Measurements from ENCODE around the gene DOCK3.

DOCK3 gene

DNA sequence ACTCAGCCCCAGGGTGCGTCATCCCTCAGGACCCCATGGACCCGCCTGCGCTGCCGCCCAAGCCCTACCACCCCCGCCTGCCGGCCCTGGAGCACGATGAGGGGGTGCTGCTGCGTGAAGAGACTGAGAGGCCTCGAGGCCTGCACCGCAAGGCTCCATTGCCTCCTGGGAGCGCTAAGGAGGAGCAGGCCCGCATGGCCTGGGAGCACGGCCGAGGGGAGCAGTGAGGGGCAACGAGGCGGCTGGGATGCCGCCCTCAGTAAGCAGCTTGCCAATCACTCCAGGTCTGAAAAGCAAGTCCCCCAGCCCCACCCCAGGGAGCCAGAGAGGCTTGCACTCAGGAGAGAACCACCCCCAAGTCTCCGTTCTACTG, 706.6 kb downstream of the DOCK3 start:
- no peak overlapping the region for H3K4me3 ChIP-seq (ENCODE audit: control insufficient read depth, low read depth, low read length)
- DNase-seq (ENCODE audit: low read depth): no peak
- TF ChIP-seq, protein P1, sequence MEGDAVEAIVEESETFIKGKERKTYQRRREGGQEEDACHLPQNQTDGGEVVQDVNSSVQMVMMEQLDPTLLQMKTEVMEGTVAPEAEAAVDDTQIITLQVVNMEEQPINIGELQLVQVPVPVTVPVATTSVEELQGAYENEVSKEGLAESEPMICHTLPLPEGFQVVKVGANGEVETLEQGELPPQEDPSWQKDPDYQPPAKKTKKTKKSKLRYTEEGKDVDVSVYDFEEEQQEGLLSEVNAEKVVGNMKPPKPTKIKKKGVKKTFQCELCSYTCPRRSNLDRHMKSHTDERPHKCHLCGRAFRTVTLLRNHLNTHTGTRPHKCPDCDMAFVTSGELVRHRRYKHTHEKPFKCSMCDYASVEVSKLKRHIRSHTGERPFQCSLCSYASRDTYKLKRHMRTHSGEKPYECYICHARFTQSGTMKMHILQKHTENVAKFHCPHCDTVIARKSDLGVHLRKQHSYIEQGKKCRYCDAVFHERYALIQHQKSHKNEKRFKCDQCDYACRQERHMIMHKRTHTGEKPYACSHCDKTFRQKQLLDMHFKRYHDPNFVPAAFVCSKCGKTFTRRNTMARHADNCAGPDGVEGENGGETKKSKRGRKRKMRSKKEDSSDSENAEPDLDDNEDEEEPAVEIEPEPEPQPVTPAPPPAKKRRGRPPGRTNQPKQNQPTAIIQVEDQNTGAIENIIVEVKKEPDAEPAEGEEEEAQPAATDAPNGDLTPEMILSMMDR (IDR thresholded peaks at IDR 0.05; ENCODE audit: control insufficient read depth, insufficient read depth, low read depth, low read length, missing control alignments): no peak

DNA sequence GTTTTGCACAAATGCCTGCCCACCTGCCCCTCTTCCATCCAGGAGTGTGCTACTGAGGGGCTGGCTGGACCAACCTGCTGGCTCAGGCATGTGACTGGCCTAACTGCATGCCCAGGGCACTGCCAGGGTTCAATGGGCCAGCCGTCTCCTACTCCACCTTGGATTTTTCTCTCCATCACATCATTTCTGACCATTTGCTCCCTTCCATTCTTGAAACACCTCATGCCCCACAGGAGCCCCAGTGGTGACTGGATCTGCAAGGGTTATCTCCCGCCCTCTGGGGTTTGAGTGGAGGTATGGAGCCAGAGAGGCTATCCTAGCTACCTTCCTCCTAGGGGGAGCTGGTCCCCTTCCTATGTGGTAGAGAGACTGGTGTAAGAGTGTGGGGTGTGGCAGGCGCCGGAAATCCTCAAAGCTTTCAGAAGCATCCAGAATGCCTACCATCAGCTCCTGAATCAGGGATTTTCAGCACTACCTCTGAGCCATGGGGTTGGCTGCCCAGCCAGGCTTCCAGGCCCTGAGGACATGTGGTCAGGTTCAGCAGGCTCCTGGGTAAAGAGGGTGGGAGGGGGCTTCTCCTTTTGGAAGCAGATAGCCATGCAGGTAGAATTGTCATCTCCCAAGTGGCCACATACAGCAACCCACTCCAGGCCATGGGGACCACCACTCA, 707.5 kb downstream of the DOCK3 start:
- H3K4me3 ChIP-seq (ENCODE audit: control insufficient read depth, low read depth, low read length): no peak overlapping the region
- TF ChIP-seq, protein P1 (IDR thresholded peaks at IDR 0.05; ENCODE audit: control insufficient read depth, insufficient read depth, low read depth, low read length, missing control alignments): no peak
- no peak for DNase-seq (ENCODE audit: low read depth)

DNA sequence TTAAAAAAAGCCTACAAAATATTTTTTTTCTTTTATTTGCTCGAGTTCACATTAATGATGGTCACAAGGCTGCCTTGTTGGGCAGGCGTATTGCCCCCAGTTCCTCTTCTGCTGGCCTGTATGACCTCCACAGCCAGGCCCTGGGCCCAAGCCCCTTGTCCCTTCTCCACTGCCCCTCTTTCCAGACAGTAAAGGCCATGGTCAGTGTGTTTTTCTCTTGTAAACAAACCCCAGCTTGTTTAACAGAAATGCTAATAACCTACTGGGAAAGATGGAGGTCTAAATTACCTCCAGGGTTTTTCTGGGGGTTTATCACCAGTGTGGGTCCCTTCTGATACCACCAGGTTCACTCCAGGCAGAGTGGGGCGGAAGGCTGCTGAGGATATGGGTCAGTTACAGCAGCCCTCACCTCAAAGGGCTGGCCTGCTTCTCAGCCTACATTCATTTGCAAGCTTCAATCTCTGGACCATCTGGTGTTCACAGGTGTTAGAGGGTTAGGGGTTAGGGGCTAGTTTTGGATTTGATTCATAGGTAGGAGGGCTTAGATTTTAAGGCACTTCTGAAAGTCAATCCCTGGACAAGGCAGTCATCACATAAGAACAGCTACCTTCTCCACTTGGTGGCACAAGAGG, 708.3 kb downstream of the DOCK3 start:
- no peak for DNase-seq (ENCODE audit: low read depth)
- TF ChIP-seq, protein P1 (IDR thresholded peaks at IDR 0.05; ENCODE audit: control insufficient read depth, insufficient read depth, low read depth, low read length, missing control alignments): no peak
- H3K4me3 ChIP-seq (ENCODE audit: control insufficient read depth, low read depth, low read length): no peak overlapping the region

DNA sequence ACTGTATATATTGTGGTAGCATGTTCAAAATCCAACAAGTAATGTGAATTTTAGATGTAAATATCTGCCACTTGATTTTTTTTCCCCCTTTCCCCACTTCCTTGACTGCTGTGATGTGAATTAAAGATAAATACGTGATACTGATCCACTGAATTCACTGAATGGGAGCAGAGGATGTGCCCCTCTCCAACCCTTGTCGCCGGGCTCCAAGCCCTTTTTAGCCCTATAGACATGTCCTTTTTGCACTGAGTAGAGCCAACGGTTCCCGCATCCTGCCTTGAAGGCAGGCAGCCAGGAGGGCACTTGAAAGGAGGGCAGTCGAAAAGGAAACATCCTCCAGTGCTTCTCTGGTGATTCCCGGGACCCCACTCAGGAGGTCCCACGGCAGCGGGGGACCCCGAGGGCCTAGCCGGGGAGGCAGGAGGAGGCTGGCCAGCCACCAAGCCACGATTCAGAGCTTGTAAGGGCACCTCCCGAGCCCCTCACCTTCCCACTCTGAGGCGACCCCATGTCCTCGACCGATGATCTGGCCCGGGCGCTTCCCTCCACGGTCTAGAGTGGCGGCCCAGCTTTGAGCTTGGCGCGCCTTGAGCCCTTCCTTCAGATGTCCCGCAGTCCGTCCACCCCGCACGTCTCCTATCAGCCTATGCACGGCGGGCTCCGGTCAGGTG, 709.5 kb downstream of the DOCK3 start:
- DNase-seq (ENCODE audit: low read depth): no peak
- TF ChIP-seq, protein P1 (IDR thresholded peaks at IDR 0.05; ENCODE audit: control insufficient read depth, insufficient read depth, low read depth, low read length, missing control alignments): no peak
- H3K4me3 ChIP-seq (ENCODE audit: control insufficient read depth, low read depth, low read length): peak overlapping the region; percentile 92

DNA sequence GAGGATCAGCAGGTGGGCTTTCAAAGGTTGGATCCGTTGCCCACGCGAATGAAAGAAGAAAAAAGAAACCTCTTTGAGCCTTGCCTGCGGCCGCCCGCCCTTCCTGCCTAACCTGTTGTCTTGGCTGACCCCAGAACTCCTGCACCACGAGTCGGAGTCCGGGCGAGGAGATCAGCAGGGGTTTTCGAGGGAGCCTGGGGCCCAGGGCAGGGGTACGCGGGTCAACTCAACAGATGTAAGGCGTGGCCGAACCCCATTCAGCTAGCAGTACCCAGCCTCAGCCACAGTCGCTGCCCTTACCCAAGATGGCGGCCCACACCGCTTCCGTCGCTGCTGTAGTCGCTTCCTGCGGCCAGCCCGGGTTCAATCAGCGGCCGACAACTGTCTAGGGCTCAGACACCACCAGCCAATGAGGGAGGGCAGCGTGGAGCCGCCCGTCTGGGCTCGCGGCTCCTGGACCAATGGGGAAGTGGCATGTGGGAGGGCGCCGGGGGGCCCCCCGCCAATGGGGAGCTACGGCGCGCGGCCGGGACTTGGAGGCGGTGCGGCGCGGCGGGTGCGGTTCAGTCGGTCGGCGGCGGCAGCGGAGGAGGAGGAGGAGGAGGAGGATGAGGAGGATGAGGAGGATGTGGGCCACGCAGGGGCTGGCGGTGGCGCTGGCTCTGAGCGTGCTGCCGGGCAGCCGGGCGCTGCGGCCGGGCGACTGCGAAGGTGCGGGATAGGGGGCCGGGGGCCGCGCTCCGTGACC, 710.2 kb downstream of the DOCK3 start, which contains the start of gene MANF:
Gene MANF (plus strand): TSS at position 566 of the 748 bp plus-strand sequence. CDS start 52 bp downstream, at position 618.
- TF ChIP-seq, protein P1 (IDR thresholded peaks at IDR 0.05; ENCODE audit: control insufficient read depth, insufficient read depth, low read depth, low read length, missing control alignments): no peak
- peak; percentile 88 for DNase-seq (ENCODE audit: low read depth)
- H3K4me3 ChIP-seq (ENCODE audit: control insufficient read depth, low read depth, low read length): peak within 1 kb of the TSS; percentile 92

DNA sequence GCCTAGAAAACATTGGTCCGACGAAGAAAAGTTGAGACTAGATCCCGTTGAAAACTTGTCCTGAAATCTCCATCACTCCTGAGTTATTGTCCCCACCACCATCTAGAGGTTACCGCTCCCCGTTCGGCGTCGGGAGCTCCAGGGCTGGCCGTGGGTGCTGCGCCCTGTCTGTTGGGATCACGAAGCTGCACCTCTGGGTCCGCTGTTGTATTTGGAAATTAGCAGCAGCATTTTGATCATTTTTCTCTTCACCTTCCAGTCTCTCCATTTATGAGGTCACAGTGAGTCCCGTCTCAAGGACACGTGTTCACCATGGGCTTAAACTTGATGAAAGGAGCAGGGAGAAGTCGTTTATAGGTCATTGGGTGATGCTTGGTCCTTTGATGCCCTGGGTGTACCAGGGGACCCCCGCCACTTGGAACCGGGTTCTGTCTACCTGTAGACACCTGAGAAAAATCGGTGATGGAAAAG, 710.9 kb downstream of the DOCK3 start:
- TF ChIP-seq, protein P1 (IDR thresholded peaks at IDR 0.05; ENCODE audit: control insufficient read depth, insufficient read depth, low read depth, low read length, missing control alignments): no peak
- no peak for DNase-seq (ENCODE audit: low read depth)
- H3K4me3 ChIP-seq (ENCODE audit: control insufficient read depth, low read depth, low read length): peak overlapping the region; percentile 78

All from AG09309 (cell line).